Thyroid gland (tissue), 4 donors: ENCODE results near the gene STX2. TPM values are rescaled to one million over a fixed set of nuclear protein-coding genes. Genes with fewer than 3 reads are reported as not detected.
"Not testable (repeated sequence)": the region's sequence is repeated elsewhere in the genome, so short reads cannot be mapped to it uniquely, and the experiment has no call there.

Source experiments
- DNase-seq, 2 donors: peaks; one replicate each; pipeline ENCODE4 v3.0.0-alpha.2; 2019
- H3K27ac ChIP-seq, 3 donors: fragments of 200-600 bp; sonication (generic); 1 replicate in 2 of 3; 2 replicates in 1 of 3; pipeline ENCODE4 v1.5.1; 2016 to 2019; ENCODE audit warnings: mild to moderate bottlenecking in 1 of 3, moderate library complexity in 1 of 3
- H3K27me3 ChIP-seq: fragments of 200-600 bp; sonication (generic); one replicate; pipeline ENCODE4 v1.5.1; 2019
- H3K36me3 ChIP-seq, 2 donors: fragments of 200-600 bp; sonication (generic); one replicate each; pipeline ENCODE4 v1.5.1; 2016 to 2019
- H3K4me1 ChIP-seq, 2 donors: fragments of 200-600 bp; sonication (generic); one replicate each; pipeline ENCODE4 v1.5.1; 2017 to 2019
- H3K4me3 ChIP-seq, 3 donors: fragments of 200-600 bp; sonication (generic); replicated peaks in 1 of 3; 1 replicate in 2 of 3; 2 replicates in 1 of 3; pipeline ENCODE4 v1.5.1; 2016; ENCODE audit warnings: mild to moderate bottlenecking in 1 of 3
- H3K9me3 ChIP-seq: fragments of 200-600 bp; sonication (generic); one replicate; pipeline ENCODE4 v1.5.1; 2017
- POLR2A ChIP-seq, 2 donors: fragments of 450-650 bp; IDR thresholded peaks; one replicate each; pipeline ENCODE4 v1.6.1; 2017; ENCODE audit warnings: antibody characterized with exemption in 2 of 2, mild to moderate bottlenecking in 2 of 2, moderate library complexity in 1 of 2
- WGBS, 2 donors: methylation state at CpG; one replicate each; pipeline ENCODE4 v1.1.5; 2017; 5-methylcytosine and 5-hydroxymethylcytosine counted together
- intact Hi-C: fragments of 100-400 bp; cut with DNase I; formaldehyde crosslinking; loops from one replicate; pipeline ENCODE4 v1.15.1; 2023
- total RNA-seq, 4 donors: library from RNA; depleted of rRNA; stranded (reverse); fragments of >200 nt; gene quantifications; one replicate each; pipeline ENCODE4 v1.2.3, GENCODE V29; 2016
- TF ChIP-seq, protein P1 (sequence below), 6 experiments: fragments of 200-600 bp in 3 of 6; fragments of 450-650 bp in 3 of 6; sonication (generic) in 3 of 6; IDR thresholded peaks; one replicate each; pipeline ENCODE4 v1.5.1; 2016 to 2019; ENCODE audit warnings: antibody characterized with exemption in 6 of 6, mild to moderate bottlenecking in 2 of 6, inconsistent platforms in 1 of 6, moderate library complexity in 1 of 6

Gene STX2
- total RNA-seq, 4 donors from 2014 or later: 18.0 to 43.0 (median 26.1) TPM

DNA sequence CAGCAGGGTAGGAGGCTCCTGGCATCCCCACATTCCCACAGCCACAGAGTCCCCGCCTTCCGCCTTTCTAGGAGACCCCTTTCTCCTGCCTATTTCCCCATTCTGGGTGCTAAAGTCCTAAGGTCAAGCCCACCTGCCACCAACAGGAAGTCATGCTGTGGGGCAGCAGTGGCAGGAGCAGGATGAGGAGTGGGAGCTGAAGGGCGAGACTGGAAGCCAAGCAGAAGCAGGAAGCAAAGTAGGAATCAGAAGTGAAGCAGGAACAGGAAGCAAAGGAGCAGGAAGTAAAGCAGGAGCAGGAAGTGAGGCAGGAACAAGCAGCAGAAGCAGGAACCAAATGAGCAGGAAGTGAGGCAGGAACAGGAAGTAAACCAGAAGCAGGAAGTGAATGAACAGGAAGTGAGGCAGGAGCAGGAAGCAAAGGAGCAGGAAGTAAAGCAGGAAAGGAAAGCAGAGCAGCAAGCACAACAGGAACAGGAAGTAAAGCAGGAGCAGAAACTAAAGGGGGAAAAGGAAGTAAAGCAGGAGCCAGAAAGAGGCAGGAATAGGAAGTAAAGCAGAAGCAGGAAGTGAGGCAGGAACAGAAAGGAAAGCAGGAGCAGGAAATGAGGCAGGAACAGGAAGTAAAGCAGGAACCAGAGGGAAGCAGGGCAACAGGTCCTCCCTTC is 84.7 kb downstream of the STX2 start:
- H3K4me1 ChIP-seq: no peaks in the 10 kb centered on the region
- no peaks in the 10 kb centered on the region for H3K27me3 ChIP-seq
- intact Hi-C loops: no loop called here
- H3K36me3 ChIP-seq: no peaks in the 10 kb centered on the region
- WGBS, 2 donors: 88 to 95% methylated on average over 3 of the region's 3 CpGs
- H3K4me3 ChIP-seq: no peak overlapping the region
- no peaks in the 10 kb centered on the region for H3K9me3 ChIP-seq
- no peak for DNase-seq
- TF ChIP-seq, protein P1, sequence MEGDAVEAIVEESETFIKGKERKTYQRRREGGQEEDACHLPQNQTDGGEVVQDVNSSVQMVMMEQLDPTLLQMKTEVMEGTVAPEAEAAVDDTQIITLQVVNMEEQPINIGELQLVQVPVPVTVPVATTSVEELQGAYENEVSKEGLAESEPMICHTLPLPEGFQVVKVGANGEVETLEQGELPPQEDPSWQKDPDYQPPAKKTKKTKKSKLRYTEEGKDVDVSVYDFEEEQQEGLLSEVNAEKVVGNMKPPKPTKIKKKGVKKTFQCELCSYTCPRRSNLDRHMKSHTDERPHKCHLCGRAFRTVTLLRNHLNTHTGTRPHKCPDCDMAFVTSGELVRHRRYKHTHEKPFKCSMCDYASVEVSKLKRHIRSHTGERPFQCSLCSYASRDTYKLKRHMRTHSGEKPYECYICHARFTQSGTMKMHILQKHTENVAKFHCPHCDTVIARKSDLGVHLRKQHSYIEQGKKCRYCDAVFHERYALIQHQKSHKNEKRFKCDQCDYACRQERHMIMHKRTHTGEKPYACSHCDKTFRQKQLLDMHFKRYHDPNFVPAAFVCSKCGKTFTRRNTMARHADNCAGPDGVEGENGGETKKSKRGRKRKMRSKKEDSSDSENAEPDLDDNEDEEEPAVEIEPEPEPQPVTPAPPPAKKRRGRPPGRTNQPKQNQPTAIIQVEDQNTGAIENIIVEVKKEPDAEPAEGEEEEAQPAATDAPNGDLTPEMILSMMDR (IDR thresholded peaks at IDR 0.05): no peak
- TF ChIP-seq POLR2A (IDR thresholded peaks at IDR 0.05): no peak
- H3K27ac ChIP-seq: no peak overlapping the region

DNA sequence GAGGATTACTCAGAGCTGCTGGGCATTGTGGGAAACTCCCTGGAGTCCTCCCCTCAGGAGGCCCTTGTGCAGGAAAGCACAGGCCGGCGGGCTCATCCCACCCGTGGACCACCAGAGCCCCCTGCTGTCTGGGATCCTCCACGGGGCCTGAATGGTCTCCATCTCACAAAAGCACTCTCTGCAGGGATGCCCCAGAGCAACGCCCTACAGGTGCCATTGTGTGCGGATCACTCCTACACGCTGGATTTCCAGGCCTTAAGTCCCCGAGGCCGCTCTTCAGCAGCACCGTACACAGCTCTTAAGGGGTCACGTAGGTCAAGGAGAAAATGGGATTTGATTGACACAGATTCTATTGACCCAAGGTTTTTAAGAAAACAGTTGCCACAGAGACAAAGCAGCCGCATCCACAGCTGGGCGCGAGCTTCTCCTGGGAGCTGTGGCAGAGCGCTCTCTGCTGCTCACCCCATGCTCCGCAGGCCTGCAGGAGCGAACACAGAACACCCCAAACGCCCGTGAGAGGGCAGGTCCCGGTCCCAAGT is 86.3 kb downstream of the STX2 start:
- TF ChIP-seq POLR2A (IDR thresholded peaks at IDR 0.05): no peak
- TF ChIP-seq, protein P1 (IDR thresholded peaks at IDR 0.05): no peak
- DNase-seq: no peak
- peaks cover 0 to 6% of the 10 kb centered on the region in 2 donors for H3K4me1 ChIP-seq
- intact Hi-C loops: no loop called here
- 42 to 44% methylated on average over 20 of the region's 20 CpGs for WGBS, 2 donors
- no peaks in the 10 kb centered on the region for H3K36me3 ChIP-seq
- H3K4me3 ChIP-seq: no peak overlapping the region
- H3K27ac ChIP-seq: no peak overlapping the region
- no peaks in the 10 kb centered on the region for H3K27me3 ChIP-seq
- H3K9me3 ChIP-seq: no peaks in the 10 kb centered on the region

DNA sequence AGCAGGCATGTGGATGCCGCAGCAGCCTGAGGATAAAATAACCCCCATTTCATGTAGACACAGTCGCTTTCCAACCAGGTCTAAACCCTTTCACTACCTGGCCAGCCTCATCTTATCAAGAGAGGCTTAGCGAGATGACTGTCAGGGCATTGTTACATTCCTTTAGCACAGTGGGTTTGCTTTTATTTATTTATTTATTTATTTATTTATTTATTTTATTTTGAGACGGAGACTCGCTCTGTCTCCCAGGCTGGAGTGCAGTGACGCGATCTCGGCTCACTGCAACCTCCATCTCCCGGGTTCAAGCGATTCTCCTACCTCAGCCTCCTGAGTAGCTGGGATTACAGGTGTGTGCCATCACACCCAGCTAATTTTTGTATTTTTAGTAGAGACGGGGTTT is 87.0 kb downstream of the STX2 start:
- intact Hi-C loops, H3K9me3 ChIP-seq, H3K27me3 ChIP-seq, H3K4me1 ChIP-seq, H3K4me3 ChIP-seq, H3K27ac ChIP-seq, DNase-seq, H3K36me3 ChIP-seq: not testable (repeated sequence)
- WGBS, 2 donors: 84 to 85% methylated on average over 11 of the region's 11 CpGs

DNA sequence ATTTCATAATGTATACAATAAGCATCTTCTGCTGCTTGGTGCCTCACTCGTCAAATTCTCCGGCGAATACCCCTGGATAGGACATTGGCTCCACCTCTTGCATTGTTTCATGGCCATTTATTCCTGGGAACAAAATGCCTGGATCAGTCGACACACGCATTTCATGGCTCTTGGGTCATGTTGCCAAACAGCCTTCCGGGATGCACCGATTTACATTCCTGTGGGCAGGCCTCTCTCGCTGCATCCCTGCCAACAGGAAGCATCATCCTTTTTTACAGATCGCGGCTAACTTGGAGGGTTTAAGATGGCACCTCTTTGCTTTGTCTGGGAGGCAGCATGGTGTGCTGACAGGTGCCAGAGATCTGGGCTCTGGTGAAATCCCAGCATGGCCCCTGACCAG is 90.3 kb downstream of the STX2 start:
- Histone ChIP-seq H3K27me3 (no peaks in the 10 kb centered on the region), H3K36me3 (no peaks in the 10 kb centered on the region), H3K4me1 (peaks cover 0 to 6% of the 10 kb centered on the region in 2 donors), H3K27ac (no peak overlapping the region), H3K4me3 (no peak overlapping the region), H3K9me3 (no peaks in the 10 kb centered on the region)
- TF ChIP-seq, protein P1 (IDR thresholded peaks at IDR 0.05): no peak
- TF ChIP-seq POLR2A (IDR thresholded peaks at IDR 0.05): no peak
- DNase-seq: no peak
- intact Hi-C loops: no loop called here
- 65 to 67% methylated on average over 10 of the region's 10 CpGs for WGBS, 2 donors

DNA sequence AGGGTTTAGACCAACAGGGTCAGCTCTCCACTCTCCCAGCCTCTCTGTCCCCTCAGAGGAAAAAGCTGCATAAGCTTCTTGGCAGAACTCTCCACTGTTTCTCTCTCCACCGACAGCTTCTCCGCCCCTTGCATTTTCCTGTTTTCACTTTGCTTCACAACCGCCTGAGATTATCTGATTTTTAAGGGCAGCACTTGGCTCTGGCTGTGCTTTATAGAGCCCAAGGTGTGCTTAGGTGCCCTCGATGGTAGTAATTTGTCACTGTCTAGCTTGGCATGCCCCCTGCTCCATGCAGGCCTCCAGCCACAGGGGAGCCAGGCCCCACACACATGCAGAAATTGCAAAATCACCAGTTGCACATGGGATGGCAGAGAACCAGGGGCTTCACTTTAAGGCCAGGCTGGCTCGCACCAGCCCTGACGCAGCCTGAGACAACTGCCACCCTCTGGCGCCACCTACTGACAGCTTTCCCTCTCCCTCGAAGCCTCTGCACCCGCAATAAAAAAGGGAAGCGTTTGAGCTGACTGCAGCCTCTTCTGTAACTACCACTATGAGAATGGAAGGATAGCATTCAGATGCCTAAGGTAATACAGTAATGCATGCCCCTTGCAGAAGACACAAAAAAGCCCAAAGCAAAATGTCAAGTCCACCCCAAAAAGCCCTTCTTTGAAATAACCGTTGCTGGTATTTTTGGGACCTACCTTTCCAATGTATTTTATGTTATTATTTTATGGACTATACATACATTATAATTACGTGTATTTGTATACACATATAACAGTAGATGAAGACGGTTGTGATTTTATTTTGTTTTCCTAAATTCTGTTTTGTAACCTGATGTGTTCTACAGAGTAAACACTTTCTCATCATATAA is 90.9 kb downstream of the STX2 start:
- peak; percentile 80 to 89 for DNase-seq
- no peaks in the 10 kb centered on the region for H3K27me3 ChIP-seq
- H3K27ac ChIP-seq: no peak overlapping the region
- TF ChIP-seq, protein P1 (IDR thresholded peaks at IDR 0.05): peak; percentile 46 to 86 (median 80)
- no peak for TF ChIP-seq POLR2A (IDR thresholded peaks at IDR 0.05)
- no peaks in the 10 kb centered on the region for H3K36me3 ChIP-seq
- no peaks in the 10 kb centered on the region for H3K9me3 ChIP-seq
- no peak overlapping the region for H3K4me3 ChIP-seq
- intact Hi-C loops: no loop called here
- WGBS, 2 donors: 10 to 12% methylated on average over 13 of the region's 13 CpGs
- H3K4me1 ChIP-seq: peaks cover 0 to 6% of the 10 kb centered on the region in 2 donors
